HepG2 (cell line): Measurements from ENCODE around the gene GALK2. TPM values are rescaled to one million over a fixed set of nuclear protein-coding genes. Genes with fewer than 3 reads are reported as not detected.

Source experiments
- ATAC-seq: fragments of 200-7000 bp; cut with Tn5 transposase; 3 replicates; pipeline ENCODE4 v1.9.1; 2020; ENCODE audit warnings: mild to moderate bottlenecking, moderate library complexity
- BruUV-seq: library from RNA; stranded (reverse); fragments of 400-500 nt; replicated peaks from 2 replicates; lab custom pipeline; 2021; lab: Mats Ljungman, UMichigan
- CTCF ChIA-PET: fragments of 300-600 bp; formaldehyde crosslinking; extraction: SDS; loops from one replicate; lab custom pipeline; 2021; ENCODE audit warnings: low total read pairs, inconsistent platforms, low intra/inter-chr PET ratio; lab: Yijun Ruan, JAX
- POLR2A ChIA-PET: fragments of 350-600 bp; sonication (Branson Sonifier 250); formaldehyde crosslinking; loops from one replicate; lab custom pipeline; 2020; ENCODE audit warnings: antibody characterized with exemption, inconsistent platforms; lab: Yijun Ruan, JAX
- DNase-seq: peaks from one replicate; pipeline ENCODE4 v3.0.0-alpha.2; 2015; ENCODE audit warnings: low spot score
- FAIRE-seq: peaks from 3 replicates; lab custom pipeline; 2011; peaks lifted over from hg19 to GRCh38; lab: Jason Lieb, UNC
- H2AFZ ChIP-seq: one replicate; pipeline ENCODE4 v1.6.1; 2011; ENCODE audit warnings: low read length, inconsistent platforms
- H3K27ac ChIP-seq: fragments of 300-600 bp; 3 replicates; pipeline ENCODE4 v1.8.0; 2011; ENCODE audit warnings: mixed run types, mild to moderate bottlenecking, mixed read lengths, low read length, inconsistent platforms; ENCODE audit not compliant: insufficient read depth; ENCODE audit errors: extremely low read length
- H3K27me3 ChIP-seq, 2 experiments: fragments of 200-600 bp in 1 of 2; 2 replicates in 1 of 2; 3 replicates in 1 of 2; pipeline versions ENCODE4 v1.6.0 to v1.8.0; 2011; ENCODE audit warnings: low read length in 2 of 2, mild to moderate bottlenecking in 2 of 2, moderate library complexity in 2 of 2, inconsistent platforms in 1 of 2; ENCODE audit not compliant: insufficient read depth in 2 of 2, control insufficient read depth in 1 of 2
- H3K36me3 ChIP-seq, 2 experiments: fragments of 200-600 bp in 1 of 2; replicated peaks in 1 of 2; 2 replicates in 1 of 2; 3 replicates in 1 of 2; pipeline versions ENCODE4 v1.5.1 to v1.8.0; 2011; ENCODE audit warnings: low read length in 2 of 2, inconsistent platforms in 1 of 2; ENCODE audit not compliant: insufficient read depth in 2 of 2, control insufficient read depth in 1 of 2
- H3K4me1 ChIP-seq: 2 replicates; pipeline ENCODE4 v1.5.1; 2012; ENCODE audit warnings: low read length, inconsistent platforms; ENCODE audit not compliant: insufficient read depth
- H3K4me2 ChIP-seq: 2 replicates; pipeline ENCODE4 v1.6.0; 2011; ENCODE audit warnings: low read depth, low read length, inconsistent platforms
- H3K4me3 ChIP-seq, 3 experiments: fragments of 200-600 bp in 1 of 3; sonication (generic), shearing (Covaris generic) in 1 of 3; replicated peaks in 1 of 3; 2 replicates each; pipeline ENCODE4 v1.5.1; 2011 to 2016; ENCODE audit warnings: low read length in 3 of 3, inconsistent platforms in 2 of 3, low read depth in 2 of 3, mild to moderate bottlenecking in 2 of 3, control low read depth in 1 of 3, mixed read lengths in 1 of 3; ENCODE audit not compliant: insufficient read depth in 1 of 3
- H3K79me2 ChIP-seq: one replicate; pipeline ENCODE4 v1.6.1; 2011; ENCODE audit warnings: low read length, inconsistent platforms; ENCODE audit not compliant: insufficient read depth
- H3K9ac ChIP-seq: 2 replicates; pipeline ENCODE4 v1.6.0; 2011; ENCODE audit warnings: mild to moderate bottlenecking, low read depth, low read length, inconsistent platforms; ENCODE audit not compliant: insufficient read depth
- H3K9me3 ChIP-seq: 2 replicates; pipeline ENCODE4 v1.5.1; 2012; ENCODE audit warnings: mild to moderate bottlenecking, low read length
- H4K20me1 ChIP-seq: 2 replicates; pipeline ENCODE4 v1.6.0; 2011; ENCODE audit warnings: inconsistent platforms, mild to moderate bottlenecking, low read length, moderate library complexity; ENCODE audit not compliant: insufficient read depth
- HNRNPL ChIP-seq: fragments of 200-400 bp; formaldehyde crosslinking; IDR thresholded peaks from 2 replicates; pipeline ENCODE4 v1.6.1; 2017; ENCODE audit warnings: mild to moderate bottlenecking, low read depth, low read length
- MED1 ChIP-seq: sonication (generic); formaldehyde crosslinking; IDR thresholded peaks from 2 replicates; pipeline ENCODE4 v1.4.0; 2020; ENCODE audit warnings: missing genetic modification reagents
- TBX3 ChIP-seq: fragments of 450-650 bp; IDR thresholded peaks from 2 replicates; pipeline ENCODE4 v1.6.1; 2017; ENCODE audit warnings: antibody characterized with exemption, mild to moderate bottlenecking, inconsistent platforms, borderline replicate concordance
- WGBS: methylation state at CpG from one replicate; pipeline ENCODE4 v1.1.6; 2017; ENCODE audit warnings: low lambda C conversion rate; 5-methylcytosine and 5-hydroxymethylcytosine counted together
- in situ Hi-C: cut with HindIII; loops from 2 replicates; pipeline ENCODE4 v1.10.0; 2017; ENCODE audit warnings: low pct_unique_long_range_greater_than_20kb; ENCODE audit not compliant: extremely low pct_ligation_motif_present
- intact Hi-C: fragments of 100-400 bp; cut with micrococcal nuclease; formaldehyde crosslinking; loops from one replicate; pipeline ENCODE4 v1.10.0; 2022; ENCODE audit not compliant: unreplicated experiment
- polyA plus RNA-seq, 8 experiments: library from polyadenylated mRNA; depleted of rRNA in 3 of 8; stranded (reverse) in 7 of 8; unstranded in 1 of 8; fragments of >200 nt; fragmentation: Illumina TruSeq in 4 of 8; extraction: Trizol in 4 of 8; gene quantifications; 2 replicates each; pipeline versions ENCODE4 v1.2.1 to v1.2.3, GENCODE V29; 2011 to 2016; ENCODE audit warnings: low read depth in 4 of 8, missing spikeins in 1 of 8, mixed read lengths in 1 of 8; ENCODE audit not compliant: insufficient read depth in 1 of 8
- total RNA-seq, 5 experiments: library from RNA; depleted of rRNA; stranded (reverse); fragments of >200 nt; fragmentation: Illumina TruSeq; extraction: Trizol; gene quantifications; 2 replicates each; pipeline ENCODE4 v1.2.3, GENCODE V29; 2016; ENCODE audit warnings: low read depth in 1 of 5
- TF ChIP-seq, protein P1 (sequence below): sonication (generic); formaldehyde crosslinking; IDR thresholded peaks from 2 replicates; pipeline ENCODE4 v1.4.0; 2020; ENCODE audit warnings: low read depth, missing genetic modification reagents
- TF ChIP-seq, protein P2 (sequence below): sonication (generic); formaldehyde crosslinking; IDR thresholded peaks from 2 replicates; pipeline ENCODE4 v1.8.1; 2023; ENCODE audit warnings: mild to moderate bottlenecking, inconsistent platforms, moderate library complexity, missing genetic modification reagents, borderline replicate concordance
- TF ChIP-seq, protein P3 (sequence below): sonication (generic); formaldehyde crosslinking; IDR thresholded peaks from 2 replicates; pipeline ENCODE4 v1.4.0; 2020; ENCODE audit warnings: missing genetic modification reagents, mild to moderate bottlenecking, borderline replicate concordance
- TF ChIP-seq, protein P4 (sequence below): sonication (generic); formaldehyde crosslinking; IDR thresholded peaks from 2 replicates; pipeline ENCODE4 v1.4.0; 2020; ENCODE audit warnings: missing genetic modification reagents, mild to moderate bottlenecking, borderline replicate concordance

Gene GALK2
- total and polyA plus RNA-seq, 2 of the 13 experiments (the other 11 are each of a cell fraction or from before 2014, with no cell fraction given) = 17.6 to 32.8 TPM

DNA sequence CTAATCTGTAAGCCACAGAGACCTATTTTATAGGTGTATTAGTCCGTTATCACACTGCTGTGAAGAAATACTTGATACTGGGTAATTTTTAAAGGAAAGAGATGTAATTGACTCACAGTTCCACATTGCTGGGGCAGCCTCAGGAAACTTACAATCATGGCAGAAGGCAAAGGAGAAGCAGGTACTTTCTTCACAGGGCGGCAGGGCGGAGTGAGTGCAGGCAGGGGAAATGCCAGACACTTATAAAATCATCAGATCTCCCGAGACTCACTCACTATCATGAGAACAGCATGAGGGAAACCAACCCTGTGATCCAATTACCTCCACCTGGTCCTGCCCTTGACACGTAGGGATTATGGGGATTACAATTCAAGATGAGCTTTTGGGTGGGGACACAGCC, 108.7 kb downstream of the GALK2 start:
- Histone ChIP-seq H3K9ac (no peak overlapping the region), H3K4me3 (no peak overlapping the region), H3K4me1 (no peaks in the 10 kb centered on the region), H3K27me3 (no peaks in the 10 kb centered on the region), H3K79me2 (no peaks in the 10 kb centered on the region), H3K4me2 (no peak overlapping the region), H2AFZ (no peak overlapping the region), H4K20me1 (no peaks in the 10 kb centered on the region), H3K9me3 (no peaks in the 10 kb centered on the region), H3K27ac (no peak overlapping the region), H3K36me3 (peaks cover 4 to 13% of the 10 kb centered on the region in 2 experiments)
- FAIRE-seq (no peak), DNase-seq (no peak), ATAC-seq (no peak)
- in situ Hi-C loops = no loop called here
- POLR2A ChIA-PET = no interaction called here
- CTCF ChIA-PET = no interaction called here
- intact Hi-C loops = no loop called here
- no TSS peak for BruUV-seq
- TF ChIP-seq, protein P1, sequence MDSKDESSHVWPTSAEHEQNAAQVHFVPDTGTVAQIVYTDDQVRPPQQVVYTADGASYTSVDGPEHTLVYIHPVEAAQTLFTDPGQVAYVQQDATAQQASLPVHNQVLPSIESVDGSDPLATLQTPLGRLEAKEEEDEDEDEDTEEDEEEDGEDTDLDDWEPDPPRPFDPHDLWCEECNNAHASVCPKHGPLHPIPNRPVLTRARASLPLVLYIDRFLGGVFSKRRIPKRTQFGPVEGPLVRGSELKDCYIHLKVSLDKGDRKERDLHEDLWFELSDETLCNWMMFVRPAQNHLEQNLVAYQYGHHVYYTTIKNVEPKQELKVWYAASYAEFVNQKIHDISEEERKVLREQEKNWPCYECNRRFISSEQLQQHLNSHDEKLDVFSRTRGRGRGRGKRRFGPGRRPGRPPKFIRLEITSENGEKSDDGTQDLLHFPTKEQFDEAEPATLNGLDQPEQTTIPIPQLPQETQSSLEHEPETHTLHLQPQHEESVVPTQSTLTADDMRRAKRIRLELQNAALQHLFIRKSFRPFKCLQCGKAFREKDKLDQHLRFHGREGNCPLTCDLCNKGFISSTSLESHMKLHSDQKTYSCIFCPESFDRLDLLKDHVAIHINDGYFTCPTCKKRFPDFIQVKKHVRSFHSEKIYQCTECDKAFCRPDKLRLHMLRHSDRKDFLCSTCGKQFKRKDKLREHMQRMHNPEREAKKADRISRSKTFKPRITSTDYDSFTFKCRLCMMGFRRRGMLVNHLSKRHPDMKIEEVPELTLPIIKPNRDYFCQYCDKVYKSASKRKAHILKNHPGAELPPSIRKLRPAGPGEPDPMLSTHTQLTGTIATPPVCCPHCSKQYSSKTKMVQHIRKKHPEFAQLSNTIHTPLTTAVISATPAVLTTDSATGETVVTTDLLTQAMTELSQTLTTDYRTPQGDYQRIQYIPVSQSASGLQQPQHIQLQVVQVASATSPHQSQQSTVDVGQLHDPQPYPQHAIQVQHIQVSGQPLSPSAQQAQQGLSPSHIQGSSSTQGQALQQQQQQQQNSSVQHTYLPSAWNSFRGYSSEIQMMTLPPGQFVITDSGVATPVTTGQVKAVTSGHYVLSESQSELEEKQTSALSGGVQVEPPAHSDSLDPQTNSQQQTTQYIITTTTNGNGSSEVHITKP (CRISPR knock-in tag) = no peak
- TF ChIP-seq TBX3 = no peak
- TF ChIP-seq, protein P2, sequence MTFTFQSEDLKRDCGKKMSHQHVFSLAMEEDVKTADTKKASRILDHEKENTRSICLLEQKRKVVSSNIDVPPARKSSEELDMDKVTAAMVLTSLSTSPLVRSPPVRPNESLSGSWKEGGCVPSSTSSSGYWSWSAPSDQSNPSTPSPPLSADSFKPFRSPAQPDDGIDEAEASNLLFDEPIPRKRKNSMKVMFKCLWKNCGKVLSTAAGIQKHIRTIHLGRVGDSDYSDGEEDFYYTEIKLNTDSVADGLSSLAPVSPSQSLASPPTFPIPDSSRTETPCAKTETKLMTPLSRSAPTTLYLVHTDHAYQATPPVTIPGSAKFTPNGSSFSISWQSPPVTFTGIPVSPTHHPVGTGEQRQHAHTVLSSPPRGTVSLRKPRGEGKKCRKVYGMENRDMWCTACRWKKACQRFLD = no peak
- TF ChIP-seq, protein P3, sequence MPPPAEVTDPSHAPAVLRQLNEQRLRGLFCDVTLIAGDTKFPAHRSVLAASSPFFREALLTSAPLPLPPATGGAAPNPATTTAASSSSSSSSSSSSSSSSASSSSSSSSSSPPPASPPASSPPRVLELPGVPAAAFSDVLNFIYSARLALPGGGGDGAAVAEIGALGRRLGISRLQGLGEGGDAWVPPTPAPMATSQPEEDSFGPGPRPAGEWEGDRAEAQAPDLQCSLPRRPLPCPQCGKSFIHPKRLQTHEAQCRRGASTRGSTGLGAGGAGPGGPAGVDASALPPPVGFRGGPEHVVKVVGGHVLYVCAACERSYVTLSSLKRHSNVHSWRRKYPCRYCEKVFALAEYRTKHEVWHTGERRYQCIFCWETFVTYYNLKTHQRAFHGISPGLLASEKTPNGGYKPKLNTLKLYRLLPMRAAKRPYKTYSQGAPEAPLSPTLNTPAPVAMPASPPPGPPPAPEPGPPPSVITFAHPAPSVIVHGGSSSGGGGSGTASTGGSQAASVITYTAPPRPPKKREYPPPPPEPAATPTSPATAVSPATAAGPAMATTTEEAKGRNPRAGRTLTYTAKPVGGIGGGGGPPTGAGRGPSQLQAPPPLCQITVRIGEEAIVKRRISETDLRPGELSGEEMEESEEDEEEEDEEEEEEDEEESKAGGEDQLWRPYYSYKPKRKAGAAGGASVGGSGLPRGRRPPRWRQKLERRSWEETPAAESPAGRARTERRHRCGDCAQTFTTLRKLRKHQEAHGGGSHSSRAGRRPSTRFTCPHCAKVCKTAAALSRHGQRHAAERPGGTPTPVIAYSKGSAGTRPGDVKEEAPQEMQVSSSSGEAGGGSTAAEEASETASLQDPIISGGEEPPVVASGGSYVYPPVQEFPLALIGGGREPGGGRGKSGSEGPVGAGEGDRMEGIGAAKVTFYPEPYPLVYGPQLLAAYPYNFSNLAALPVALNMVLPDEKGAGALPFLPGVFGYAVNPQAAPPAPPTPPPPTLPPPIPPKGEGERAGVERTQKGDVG (CRISPR knock-in tag) = no peak
- TF ChIP-seq HNRNPL = no peak
- TF ChIP-seq, protein P4, sequence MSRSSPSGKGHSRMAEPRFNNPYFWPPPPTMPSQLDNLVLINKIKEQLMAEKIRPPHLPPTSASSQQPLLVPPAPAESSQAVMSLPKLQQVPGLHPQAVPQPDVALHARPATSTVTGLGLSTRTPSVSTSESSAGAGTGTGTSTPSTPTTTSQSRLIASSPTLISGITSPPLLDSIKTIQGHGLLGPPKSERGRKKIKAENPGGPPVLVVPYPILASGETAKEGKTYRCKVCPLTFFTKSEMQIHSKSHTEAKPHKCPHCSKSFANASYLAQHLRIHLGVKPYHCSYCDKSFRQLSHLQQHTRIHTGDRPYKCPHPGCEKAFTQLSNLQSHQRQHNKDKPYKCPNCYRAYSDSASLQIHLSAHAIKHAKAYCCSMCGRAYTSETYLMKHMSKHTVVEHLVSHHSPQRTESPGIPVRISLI (CRISPR knock-in tag) = no peak
- TF ChIP-seq MED1 = no peak
- WGBS = 98% methylated on average over 5 of the region's 5 CpGs
